ACHN (cell line): ENCODE measurements around the gene ZHX3.

Experiments
- DNase-seq: peaks from one replicate; pipeline ENCODE4 v3.0.0-alpha.2; 2015
- in situ Hi-C: cut with HindIII; loops from 2 replicates; pipeline ENCODE4 v1.10.0; 2017; ENCODE audit warnings: low sequenced_read_pairs, low pct_ligation_motif_present, low pct_unique_long_range_greater_than_20kb

ZHX3 gene

DNA sequence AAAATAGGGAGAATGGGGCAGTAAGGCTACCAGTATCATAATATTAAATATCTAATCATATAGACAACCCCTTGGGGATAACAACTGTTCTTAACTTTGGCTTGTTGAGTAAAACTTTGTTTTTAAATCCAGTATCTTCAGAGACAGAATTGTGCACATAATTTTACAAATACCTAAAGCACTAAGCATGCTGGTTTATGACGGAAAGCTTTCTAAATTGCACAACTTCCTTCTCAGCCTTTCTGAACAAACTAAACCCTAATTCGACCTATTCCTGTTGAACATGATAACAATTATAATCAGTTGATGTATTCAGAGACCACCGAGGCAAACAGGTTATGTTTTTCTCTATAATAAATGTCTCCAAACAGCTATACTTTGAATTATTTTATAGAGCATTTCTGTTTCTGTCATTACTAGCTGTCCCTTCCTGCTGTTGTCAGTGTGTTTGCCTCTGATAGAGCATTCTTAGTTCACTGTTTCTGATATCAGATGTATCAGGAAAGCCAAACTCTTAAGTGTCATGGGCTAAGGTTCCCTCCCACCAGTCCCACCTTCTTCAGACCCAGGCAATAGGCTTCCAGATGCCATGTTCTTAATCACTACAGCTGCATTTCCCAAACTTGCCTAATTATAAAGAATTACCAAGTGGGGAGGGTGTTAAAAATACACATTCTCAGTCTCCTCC lies 8.7 kb downstream of the ZHX3 start:
- no peak for DNase-seq
- in situ Hi-C loops: no loop called here

DNA sequence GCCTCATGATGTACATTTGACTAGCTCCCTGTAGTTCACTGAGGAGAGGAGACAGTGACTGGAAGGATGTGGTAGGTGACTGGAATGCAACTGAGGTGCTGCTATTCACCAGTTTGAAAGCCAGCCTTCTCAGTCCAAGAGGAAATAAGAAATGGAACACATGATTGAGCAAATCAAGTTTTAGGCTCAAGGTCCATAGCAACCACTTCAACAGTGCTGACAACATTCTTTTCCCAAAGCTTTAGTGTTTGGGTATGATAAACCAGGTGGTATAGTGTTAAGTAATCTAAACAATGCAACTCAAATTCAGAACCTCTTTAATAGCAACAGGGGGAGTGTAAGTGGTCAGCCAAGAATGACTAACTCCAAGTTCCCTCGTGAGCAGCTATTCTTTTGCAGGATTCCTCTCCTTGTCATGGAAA lies 9.2 kb downstream of the ZHX3 start:
- in situ Hi-C loops: no loop called here
- peak; percentile 55 for DNase-seq

DNA sequence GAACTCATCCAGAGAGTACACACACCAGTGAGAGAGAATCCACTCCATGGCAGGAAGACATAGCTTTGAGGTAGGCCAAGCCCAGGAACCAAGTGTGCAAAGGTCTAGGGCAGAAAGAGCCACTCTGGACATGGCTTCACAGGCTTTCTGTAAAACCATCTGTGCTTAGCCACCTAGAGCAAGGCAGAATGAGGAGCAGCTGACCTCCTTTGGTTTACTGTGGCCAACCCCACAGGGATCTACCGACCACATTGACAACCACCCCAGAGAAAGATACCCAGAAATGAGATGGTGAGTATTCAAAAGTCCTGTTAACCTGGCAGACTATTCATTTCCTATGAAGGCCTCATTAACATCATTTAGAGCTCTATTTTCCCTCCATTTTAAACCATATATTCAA lies 10.5 kb downstream of the ZHX3 start:
- in situ Hi-C loops: no loop called here
- DNase-seq: no peak

DNA sequence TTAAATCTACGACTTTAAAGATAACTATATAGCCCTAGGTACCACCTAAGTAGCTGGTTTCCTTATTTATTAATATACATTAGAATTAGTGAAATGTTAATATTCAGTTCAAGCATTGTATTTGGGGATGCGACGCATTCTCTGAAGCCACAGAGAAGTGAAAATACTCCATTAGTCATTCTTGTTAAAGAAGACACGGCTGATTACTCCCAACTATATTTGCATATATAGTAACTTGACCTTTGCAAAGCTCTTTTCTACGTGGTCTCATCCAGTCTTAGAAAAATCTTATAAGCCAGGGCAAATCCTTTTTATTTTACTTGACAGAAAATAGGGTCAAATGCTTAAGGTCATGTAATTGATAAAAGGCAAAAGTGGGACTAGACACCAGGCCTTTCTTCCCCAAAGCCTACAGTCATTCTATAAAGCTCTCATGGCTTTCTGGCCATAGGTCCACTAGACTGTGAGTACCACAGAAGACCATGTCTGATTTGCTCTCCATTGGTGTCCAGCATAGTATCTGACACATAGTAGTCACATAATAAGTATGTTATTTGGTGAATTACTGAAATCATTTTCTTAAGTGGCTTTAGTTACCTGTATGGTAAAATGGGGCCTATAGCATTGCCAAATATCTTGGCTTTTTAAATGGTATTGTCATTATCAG lies 11.3 kb downstream of the ZHX3 start:
- in situ Hi-C loops: no loop called here
- DNase-seq: no peak

DNA sequence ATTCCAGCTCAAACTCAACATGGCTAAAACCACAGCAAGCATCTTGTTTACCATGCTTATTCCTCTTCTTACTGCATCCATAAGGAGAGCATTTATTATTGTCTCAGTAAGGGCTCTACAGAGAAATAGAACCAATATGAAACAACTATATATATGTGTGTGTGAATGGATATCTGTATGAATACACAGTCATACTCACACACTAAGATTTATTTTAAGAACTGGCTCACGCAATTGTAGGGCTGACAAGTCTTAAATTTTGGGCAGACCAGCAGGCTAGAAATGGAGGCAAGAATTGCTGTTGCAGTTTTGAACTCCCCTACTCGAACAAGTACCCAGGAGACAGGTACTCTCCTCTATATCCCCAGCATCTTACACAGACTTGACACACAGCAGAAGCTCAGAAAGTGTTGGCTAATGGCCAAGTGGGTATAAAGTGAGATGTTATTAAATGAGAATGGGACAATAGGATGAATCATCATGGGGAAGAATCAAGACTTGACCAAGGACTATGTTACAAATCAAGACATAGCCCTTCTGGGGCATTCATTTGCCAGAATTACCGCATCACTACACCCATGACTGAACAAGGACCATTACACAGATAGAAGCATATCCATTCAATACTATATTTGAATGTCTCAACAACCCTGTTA lies 13.0 kb downstream of the ZHX3 start:
- in situ Hi-C loops: no loop called here
- no peak for DNase-seq

DNA sequence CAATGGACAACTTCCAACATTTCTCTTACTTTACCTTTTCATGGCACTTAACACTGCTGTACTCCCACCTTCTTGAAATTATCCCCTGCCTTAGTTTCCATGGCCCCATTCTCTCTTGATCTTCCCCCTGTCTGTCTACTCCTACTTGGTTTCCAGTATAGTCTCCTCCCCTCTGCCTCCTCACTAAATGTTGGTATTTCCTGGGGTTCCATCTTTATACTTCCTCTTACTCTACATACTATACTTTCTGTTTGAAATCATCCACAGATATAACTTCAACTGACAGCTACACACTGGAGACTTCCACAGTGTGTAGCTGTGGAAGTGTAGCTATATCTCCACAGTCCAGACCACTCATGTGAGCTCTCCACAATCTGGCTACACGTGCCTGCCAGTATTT lies 13.5 kb downstream of the ZHX3 start:
- in situ Hi-C loops: no loop called here
- no peak for DNase-seq

DNA sequence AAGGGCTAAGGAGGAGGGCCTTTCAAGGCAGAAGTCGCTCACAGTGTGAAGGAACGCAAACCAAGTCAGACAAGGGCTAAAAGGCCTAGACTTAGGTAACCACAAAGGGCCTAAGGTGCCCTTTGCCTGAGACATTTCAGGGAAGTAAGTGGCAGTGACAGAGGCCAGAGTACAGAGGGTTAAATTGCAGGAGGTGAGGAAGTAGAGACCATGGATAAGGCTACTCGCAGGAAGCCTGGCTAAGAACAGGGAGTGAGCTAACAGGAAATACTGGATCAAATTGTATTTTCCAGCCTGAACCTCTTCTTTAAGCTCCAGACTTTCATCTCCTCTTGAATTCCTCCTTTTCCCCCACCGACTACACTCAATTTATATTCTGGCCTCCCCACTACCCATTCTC lies 16.6 kb downstream of the ZHX3 start:
- DNase-seq: no peak
- in situ Hi-C loops: no loop called here

DNA sequence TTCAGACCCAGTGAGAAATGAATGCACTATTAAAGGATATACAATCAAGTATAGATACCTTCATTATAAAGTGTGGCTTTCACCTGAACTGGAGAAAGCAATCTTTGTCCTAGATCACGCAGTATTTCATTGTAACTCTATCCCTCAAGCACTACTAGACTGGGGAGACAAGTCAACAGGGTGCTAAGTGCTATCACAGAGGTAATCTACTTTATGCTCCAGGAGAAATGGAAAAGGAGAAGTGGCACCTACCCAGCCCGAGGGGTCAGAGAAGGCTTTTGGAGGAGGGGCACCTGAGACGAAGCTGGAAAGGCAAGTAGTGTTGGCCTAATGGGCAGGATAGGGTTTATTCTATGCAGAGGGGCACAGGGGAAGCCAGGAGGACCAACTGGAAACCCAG lies 17.1 kb downstream of the ZHX3 start:
- no peak for DNase-seq
- in situ Hi-C loops: no loop called here

DNA sequence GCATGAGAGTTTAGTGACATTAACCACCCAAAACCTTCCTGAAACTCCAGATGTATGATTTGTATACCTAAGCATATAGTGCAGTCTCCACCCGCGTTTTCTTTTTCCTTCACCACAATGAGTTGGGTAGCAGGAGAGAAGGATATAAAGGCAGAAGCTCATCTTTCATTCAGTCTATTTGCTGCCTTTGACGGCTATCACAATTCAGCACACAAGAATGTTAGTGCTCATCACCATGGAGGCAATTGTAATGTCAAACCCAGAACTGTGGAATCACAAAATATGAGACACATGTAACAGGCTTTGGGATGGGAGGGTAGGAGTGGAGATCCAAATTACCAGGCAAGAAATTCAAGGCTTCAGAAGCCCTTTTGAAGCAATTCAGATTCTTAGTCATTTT lies 17.6 kb downstream of the ZHX3 start:
- no peak for DNase-seq
- in situ Hi-C loops: no loop called here

DNA sequence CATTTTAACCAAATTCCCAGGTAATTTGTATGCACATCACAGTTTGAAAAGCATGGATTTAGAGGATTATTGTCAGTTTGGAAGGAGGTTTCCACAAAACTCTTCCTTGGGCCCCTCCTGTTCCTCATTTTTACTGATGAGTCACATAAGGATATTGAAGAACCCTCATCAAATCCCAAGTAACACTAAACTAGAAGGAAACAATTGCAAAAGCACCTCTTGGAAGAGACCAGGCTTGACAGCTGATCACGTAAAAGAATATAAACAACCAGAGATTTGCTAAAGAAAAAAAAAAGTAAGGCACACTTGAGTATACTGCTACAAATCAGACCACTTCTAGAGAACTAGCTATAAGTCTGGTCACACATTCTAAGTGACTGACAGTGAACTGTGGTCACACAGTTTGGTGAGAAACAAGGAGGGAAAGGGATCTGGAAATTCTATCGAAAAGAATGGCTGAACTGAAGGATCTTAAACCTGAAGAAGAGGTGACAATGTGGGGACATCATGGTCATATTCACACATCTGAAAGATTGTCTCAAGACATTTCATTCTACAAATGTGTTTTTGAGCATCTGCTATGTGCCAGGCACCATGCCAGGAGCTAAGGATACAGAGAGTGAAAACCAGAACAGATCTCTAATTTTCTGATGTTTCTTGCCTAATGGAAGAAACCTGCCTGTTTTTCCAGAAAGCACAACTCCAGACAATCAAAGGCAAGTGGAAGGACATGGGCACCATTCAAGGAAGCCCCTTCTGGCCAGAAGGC lies 24.1 kb downstream of the ZHX3 start:
- in situ Hi-C loops: no loop called here
- DNase-seq: no peak

DNA sequence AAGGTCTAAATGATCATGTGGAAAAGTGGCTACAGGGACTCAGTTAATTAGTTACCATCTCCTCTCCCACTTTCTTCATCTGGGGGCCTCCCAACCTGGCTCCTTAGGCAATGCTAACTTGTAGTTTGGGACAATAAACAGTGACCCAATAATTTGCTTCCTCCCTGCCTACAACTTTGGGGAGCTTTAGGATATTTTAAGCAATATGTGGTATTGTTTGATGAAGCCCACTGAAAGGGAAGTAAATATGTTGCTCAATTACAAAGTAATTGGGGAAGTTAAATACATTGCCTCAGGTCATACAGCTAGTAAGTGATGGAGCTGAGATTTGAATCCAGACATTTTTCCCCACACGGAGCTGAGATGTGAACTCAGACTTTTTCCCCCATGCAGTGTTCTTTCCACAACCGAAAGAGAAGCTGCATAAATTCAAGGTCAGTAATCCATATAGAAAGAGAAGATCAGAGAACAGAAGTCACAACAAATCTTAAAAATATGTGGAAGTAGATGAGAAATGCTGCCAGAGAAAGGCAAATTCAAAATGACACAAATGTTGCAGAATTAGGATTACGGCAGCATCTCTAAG lies 26.6 kb downstream of the ZHX3 start:
- in situ Hi-C loops: no loop called here
- DNase-seq: no peak

DNA sequence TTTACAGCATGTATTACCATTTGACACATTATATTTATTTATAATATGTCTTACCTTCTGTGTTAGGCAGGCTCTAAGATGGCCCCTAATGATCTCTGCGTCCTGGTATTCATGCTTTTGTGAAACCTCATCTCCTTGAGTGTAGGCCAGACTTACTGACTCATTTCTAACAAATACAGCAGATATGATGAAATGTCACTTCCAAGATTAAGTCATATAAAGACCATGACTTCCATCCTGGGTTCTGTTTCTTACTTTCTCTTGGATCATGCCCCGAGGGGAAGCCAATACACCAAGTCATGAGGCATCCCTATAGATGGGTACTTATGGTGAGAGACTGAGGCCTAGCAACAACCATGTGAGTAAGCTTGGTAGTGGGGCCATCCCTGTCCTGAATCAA lies 30.2 kb downstream of the ZHX3 start:
- in situ Hi-C loops: no loop called here
- no peak for DNase-seq

DNA sequence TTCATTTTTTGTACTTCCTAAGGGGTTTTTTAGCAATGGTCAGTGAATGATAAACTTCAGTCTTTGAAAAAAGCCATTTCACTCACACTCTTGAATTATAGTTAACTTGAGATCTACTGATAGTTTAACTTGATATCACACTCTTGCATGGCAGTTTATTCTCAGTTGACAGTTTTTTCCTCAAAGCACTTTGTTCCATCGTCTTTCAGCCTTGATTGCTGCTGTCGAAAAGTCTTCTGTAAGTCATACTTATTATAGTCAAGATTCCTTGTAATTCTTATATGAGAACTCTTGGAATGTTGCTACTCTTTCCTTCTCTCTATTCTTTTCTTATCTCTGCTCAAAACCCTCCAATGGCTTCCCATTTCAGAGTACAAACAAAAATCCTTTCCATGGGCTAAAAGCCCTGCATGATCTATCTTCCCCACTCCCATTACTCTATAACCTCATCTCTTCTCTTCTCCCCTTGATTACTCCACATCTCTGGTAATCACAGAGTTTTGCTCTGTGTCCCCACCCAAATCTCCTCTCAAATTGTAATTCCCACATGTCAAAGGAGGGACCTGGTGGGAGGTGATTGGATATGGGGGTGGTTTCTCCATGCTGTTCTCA lies 31.2 kb downstream of the ZHX3 start:
- in situ Hi-C loops: no loop called here
- DNase-seq: peak; percentile 9

DNA sequence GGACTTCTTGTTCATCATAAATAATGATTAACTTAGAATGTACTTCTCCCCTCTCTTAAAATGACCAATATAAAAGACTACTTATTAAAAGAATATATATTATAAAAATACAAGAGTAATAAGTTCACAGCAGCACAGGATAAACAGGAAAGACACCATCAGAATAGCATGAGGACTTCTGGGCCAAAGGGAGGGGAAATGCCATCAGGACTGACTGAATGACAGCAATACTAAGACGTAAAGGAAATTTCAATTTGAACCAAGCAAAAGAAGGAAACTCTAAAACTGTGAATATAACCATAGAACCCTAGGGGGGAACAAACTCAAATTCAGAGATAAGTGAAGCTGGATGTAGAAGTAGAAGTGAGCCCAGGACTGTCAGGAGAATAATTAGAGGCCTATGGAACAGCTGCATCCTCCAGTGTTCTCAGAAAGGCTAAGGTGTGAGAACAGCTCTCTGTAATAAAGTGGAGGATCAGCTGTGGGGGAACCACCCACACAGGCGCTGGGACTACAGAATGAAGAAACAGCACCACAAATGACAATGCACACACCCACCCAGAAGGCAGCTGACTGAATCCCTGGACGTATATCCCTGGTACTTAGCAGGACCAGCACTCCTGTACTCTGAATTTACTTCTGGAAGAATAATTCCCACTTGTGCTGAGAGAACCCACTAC lies 37.8 kb downstream of the ZHX3 start:
- in situ Hi-C loops: no loop called here

DNA sequence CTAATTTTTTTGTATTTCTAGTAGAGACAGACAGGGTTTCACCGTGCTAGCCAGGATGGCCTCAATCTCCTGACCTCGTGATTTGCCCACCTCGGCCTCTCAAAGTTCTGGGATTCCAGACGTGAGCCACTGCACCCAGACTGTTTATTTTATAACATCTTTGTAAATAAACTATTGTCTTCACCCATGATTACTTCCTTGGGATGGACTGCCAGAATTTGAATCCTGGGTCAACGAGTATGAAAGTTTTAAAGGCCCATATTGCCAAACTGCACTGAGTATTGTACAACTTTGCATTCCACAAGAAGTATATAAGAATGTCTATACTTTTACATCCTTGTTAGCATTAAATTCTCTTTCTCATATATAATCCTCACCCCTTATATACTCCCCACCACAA lies 38.6 kb downstream of the ZHX3 start:
- DNase-seq: no peak
- in situ Hi-C loops: no loop called here

More for the DNA sequence above, 37.8 kb downstream of the ZHX3 start:
- DNase-seq: no peak

DNA sequence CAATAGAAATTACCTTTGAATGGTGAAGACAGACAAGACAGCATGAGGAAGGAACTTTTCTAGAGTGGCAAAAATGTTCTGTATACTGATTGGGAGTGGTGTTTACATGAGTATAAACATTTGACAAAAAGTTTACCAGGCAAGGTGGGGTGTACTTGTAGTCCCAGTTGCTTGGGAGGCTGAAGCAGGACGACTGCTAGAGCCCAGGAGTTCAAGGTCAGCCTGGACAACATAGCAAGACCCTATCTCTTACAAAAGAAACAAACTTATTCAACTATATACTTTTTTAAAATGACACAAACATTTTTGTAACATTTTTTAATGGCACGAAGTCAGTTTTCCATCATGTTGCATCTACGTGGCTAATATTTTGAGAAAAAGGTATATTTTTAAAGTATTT lies 40.5 kb downstream of the ZHX3 start:
- in situ Hi-C loops: no loop called here
- DNase-seq: no peak

DNA sequence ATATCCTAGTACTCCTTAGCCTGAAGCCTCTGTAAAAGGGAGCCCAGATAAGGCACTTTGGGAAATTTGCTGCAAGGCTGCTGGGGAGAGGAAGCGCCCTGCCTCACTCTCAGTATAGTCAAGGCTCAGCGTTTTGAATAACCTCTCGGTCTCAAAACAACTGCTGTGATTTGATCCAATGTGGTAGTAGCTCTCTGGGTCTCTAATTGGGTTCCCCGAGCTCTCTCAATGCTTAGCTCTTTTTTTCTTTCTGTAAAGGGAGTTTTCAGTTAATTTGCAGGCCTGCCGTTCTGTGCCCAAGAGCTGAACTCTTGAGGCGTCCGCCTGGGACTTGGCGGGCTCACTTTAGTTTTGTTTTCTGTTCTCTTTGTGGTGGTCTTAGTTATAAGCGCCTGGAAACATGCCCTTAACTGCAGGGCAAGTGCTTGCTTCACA lies 41.2 kb downstream of the ZHX3 start:
- DNase-seq: no peak
- in situ Hi-C loops: no loop called here

DNA sequence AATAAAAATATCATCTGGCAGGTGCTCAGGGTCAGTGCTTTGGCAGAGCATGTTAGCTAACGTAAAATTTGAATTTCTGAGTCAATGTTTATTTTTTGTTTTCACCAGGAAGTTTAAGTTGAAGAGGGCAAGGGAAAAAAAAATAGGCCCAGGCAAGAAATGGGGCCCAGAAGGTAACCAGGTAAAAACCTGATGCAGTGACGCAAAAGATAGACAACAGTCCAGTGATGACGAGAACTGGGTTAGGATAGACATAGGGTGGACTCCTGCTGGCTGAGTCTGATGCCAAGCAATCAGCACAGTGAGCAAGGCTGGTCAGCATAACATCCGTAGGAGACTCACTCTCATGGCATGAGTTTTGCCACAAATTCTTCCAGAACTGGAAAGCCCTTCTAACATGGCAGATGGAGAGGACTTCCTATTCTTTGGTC lies 42.2 kb downstream of the ZHX3 start:
- no peak for DNase-seq
- in situ Hi-C loops: no loop called here
